GM18499 (cell line): ENCODE results near the gene ACLY.
"Not testable (repeated sequence)": the region's sequence is repeated elsewhere in the genome, so short reads cannot be mapped to it uniquely, and the experiment has no call there.

Experiments
- ATAC-seq: cut with Tn5 transposase; IDR thresholded peaks from one replicate; pipeline ENCODE4 v1.9.1; 2021; ENCODE audit warnings: moderate number of reproducible peaks; ENCODE audit not compliant: insufficient read depth, unreplicated experiment

Gene ACLY

GRCh38 chr17:41941168-41941567 lies 22.4 kb upstream of the ACLY start:
- no peak for ATAC-seq

GRCh38 chr17:41939693-41940090 lies 20.9 kb upstream of the ACLY start:
- ATAC-seq: no peak

DNA sequence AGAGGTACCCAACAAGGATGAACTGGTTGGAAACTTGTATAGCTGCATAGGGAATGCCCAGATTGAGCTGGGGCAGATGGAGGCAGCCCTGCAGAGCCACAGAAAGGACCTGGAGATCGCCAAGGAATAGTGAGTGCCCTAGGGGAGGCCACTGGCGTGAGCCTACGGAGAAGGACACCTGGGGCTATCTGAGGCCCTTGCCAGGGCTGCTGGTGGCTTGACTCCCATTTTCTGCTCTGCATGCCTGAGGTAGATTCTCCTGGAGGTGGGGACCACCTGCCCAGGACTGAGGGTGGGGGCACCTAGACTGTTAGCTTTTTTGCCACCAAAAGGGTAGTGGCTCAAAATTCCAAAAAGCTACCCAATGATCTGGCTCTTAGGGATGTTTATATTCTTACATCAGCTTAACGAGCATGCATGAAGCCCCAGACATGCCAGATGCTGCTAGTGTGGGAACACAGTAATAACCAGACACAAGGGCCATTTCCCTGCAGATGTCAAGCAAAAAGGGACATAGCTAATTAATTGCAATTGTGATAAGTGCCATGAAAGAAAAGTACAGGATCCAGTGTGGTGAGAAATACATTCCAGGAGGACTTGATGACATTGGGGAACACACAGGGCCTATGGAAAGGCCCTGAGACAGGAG lies 20.4 kb upstream of the ACLY start:
- ATAC-seq: no peak

GRCh38 chr17:41937970-41938954 lies 19.5 kb upstream of the ACLY start:
- no peak for ATAC-seq

- no peak for ATAC-seq
These were observed 16.9 kb upstream of the ACLY start for GRCh38 chr17:41935641-41936040.

DNA sequence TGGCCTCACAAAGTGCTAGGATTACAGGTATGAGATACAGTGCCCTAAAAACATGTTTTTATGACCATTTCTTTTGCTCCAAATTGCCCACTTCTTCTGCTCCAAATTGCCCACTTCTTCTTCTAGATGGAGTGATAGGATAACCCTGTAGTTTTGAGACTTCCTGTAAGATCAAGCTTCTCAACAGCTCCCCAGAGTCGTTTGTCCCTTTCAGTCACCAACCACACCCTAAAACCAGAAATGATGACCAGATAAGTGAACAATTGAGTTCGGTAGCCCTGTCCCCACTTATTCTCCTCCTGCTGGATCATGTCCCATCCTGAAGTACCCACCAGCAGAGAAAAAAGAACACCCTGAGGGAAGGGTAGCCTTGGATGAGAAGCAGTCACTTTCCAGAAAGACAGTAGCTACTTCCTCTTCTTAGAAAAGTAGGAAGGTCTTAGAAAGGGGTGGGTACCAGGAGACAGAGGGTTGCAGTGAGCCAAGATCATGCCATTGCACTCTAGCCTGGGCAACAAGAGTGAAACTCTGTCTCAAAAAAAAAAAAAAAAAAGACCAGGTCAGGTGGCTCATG lies 14.2 kb upstream of the ACLY start:
- no peak for ATAC-seq

DNA sequence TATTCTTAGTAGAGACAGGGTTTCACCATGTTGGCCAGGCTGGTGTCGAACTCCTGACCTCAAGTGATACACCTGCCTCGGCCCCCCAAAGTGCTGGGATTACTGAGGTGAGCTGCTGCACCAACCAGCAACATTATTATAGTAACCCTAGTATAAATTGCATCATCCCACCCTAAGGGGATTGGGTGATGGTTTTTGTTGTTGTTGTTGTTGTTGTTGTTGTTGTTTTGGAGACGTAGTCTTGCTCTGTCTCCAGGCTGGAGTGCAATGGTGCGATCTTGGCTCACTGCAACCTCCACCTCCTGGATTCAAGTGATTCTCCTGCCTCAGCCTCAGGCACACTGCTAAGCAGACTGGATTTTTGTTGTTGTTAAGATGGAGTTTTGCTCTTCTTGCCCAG lies 13.0 kb upstream of the ACLY start:
- ATAC-seq: not testable (repeated sequence)

DNA sequence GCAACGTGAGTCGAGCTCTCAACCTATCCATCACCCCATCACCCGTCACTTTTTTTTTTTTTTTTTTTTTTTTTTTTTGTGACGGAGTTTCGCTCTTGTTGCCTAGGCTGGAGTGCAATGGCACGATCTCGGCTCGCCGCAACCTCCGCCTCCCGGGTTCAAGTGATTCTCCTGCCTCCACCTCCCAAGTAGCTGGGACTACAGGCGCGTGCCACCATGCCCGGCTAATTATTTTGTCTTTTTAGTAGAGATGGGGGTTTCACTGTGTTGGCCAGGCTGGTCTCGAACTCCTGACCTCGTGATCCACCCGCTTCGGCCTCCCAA lies 12.0 kb upstream of the ACLY start:
- ATAC-seq: not testable (repeated sequence)

DNA sequence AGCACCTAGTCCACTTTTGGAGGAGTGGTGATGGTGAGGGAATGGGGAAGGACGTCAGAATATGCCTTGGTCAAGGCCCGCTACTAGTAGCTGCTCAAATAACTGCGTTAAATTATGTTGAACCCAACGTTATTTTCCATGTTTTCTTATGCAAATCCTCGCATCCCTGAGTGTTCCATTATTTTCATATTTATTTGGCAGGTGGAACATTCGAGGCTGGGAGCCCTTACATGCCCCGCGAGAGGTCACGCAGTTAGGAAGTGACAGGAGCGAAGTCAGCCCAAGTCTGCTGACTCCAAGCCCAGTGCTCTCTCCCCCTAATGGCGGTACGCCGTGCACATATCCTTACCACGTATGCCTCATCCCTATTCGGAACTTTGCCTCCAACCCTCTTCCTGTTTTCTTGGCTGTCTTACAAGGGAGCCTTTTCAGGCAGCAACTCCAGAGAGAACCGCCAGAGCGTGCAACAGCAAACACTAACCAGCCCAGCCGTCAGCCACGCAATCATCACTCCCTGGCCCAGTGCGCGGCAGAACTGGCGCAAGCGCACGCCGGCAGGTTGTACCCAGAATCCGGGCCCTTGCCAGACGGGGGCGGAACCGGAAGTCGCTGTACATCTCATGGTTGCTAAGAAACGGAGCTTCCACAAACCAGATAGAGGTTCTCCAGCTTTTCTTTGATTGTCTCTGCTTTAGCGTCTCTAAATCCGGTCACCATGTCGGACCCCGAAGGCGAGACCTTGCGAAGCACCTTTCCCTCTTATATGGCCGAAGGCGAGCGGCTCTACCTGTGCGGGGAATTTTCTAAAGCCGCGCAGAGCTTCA lies 11.5 kb upstream of the ACLY start, which contains the start of gene ODAD4:
Gene ODAD4 (plus strand): TSS at position 609 of the 824 bp plus-strand sequence. CDS start 107 bp downstream, at position 716.
- ATAC-seq: peak; percentile 79

- ATAC-seq: no peak
These were observed 10.0 kb upstream of the ACLY start for GRCh38 chr17:41928693-41929251.

DNA sequence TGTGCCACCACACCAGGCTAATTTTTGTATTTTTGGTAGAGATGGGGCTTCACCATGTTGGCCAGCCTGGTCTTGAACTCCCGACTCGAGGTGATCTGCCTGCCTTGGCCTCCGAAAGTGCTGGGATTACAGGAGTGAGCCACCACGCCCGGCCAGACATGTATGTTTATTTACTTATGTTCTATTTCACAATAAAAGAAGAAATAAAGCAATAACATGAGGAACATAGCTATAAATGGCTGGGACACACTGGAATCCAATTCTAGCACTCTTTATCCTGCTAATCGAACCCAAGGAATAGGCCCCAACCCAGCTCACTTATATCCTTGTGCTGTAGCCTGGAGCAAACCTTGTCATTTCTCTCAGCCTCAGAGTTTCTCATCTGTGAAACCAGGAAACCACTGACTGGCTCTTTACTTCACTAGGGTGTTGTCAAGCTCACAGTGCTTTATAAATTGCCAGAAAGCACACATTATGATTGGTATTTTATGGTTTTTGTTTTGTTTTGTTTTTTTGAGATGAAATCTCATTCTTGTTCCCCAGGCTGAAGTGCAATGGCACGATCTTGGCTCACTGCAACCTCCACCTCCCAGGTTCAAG lies 7.3 kb upstream of the ACLY start:
- no peak for ATAC-seq

- no peak for ATAC-seq
These were observed 1.8 kb upstream of the ACLY start for GRCh38 chr17:41920580-41920955.

DNA sequence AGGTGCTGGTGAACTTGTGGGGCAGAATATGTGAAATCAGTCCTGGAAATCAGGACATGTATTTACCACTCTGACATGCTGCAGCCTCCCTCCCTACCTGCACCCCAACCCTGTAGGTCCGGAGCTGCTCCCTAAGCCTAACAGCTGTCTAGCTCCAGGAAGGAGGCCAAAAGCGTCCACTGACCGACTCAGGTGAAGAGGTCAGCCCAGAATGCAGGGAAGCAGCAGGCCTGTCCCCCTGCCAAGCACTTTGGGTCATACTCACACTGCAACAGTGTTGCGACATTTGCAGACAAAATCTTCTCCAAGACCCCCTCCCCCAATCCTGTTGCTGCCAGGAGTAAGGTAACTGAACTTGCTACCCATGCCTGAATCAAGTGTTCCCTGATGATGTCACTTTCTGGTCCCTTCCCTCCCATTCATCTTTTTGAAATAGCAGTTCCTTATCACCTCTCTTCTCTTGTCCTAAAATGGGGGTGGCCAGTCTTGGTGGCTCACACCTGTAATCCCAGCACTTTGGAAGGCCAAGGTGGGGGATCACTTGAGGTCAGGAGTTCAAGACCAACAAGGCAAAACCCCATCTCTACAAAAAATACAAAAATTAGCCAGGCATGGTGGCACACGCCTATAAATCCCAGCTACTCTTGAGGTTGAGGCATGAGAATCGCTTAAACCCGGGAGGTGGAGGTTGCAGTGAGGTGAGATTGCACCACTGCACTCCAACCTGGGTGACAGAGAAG lies 1.3 kb upstream of the ACLY start:
- no peak for ATAC-seq

GRCh38 chr17:41919165-41919817 lies 540 bp upstream of the ACLY start:
- no peak for ATAC-seq

DNA sequence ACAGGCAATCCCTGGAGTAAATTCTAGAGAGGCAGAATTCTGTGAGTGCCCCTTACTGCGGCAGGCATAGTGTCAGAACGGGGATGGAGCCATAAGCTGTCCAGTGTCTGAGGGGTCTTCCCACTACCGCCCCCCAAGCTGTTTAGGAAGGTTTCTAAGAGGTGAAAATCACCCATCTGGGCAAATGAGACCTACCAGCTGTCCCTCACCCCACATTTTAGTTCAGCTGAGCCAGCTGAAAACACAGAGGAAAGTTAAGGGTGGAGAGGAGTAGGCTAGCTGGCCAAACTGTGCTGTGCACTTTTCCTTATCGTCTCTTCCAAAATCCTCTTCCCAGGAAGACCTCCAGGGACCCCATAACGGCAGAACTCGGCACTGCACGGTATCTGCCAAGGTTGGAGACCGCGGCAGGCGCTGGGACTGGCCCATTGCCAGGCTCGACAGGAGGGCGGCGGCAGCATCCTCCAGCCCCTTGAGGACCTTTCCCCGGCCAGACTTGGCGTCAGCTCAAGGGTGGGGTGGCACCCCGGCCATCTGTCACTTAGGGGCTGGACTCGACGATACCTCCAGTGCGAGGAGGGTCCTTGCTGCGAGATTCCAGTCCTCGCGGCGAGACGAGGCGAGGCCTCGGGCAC lies 955 bp downstream of the ACLY start:
- ATAC-seq: no peak

GRCh38 chr17:41917192-41917591 lies 1.6 kb downstream of the ACLY start:
- no peak for ATAC-seq

GRCh38 chr17:41915566-41915965 lies 3.2 kb downstream of the ACLY start:
- ATAC-seq: no peak

- ATAC-seq: no peak
These were observed 3.7 kb downstream of the ACLY start for GRCh38 chr17:41915020-41915419.
